HG03045 (cell line): Measurements from ENCODE around the gene MLXIP.
"Not testable (repeated sequence)": the region's sequence is repeated elsewhere in the genome, so short reads cannot be mapped to it uniquely, and the experiment has no call there.

Source experiments
- ATAC-seq: cut with Tn5 transposase; IDR thresholded peaks from one replicate; pipeline ENCODE4 v1.9.1; 2021; ENCODE audit warnings: mild to moderate bottlenecking, moderate library complexity; ENCODE audit not compliant: unreplicated experiment

MLXIP gene

DNA sequence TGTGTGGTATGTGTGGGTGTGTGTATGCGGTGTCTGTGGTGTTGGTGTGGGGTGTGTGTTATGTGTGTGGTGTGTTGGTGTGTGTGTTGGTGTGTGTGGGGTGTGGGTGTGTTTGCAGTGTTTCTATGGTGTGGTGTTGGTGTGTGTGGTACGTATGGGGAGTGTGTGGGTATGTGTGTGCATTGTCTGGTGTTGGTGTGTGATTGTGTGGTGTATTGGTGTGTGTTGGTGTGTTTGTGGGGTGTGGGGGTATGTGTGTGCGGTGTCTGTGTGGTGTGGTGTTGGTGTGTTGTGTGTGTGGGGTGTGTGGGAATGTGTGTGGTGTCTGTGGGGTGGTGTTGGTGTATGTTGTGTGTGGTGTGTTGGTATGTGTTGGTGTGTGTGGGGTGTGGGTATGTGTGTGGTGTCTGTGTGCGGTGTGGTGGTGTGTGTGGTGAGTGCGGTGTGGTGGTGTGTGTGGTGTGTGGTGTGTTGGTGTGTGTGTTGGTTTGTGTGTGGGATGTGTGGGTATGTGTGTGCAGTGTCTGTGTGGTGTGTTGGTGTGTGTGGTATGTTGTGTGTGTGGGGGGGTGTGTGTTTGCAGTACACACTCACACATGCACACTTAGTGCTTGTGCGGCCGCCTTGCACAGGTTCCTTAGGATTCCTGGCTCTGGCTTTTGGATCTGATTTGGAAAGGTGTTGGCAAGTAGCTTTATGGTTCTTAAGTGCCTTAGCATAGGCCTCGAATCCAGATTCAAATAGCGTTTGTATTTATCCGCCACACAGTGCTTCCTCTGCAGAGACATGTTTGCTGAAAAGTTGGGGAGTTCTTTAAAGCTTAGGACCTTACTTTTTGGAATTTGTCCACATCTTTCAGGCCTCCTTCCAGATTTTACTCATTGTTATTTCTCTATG is 16.4 kb downstream of the MLXIP start:
- ATAC-seq = no peak

DNA sequence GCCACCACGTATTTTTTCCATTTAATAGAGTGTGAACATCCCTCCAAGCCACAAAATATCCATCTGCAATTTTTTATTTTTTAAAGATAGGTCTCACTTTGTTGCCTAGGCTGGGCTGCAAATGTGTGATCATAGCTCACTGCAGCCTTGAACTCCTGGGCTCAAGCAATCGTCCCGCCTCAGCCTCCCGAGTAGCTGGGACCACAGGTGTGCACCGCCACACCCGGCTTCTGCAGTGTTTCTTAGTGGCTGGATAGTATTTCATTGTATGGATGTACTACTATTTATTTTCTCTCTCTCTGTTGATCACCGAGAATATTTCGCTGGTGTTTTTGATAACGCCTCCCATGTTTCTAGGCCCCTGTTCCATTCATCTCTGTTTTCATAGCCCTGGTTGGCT is 17.5 kb downstream of the MLXIP start:
- no peak for ATAC-seq

DNA sequence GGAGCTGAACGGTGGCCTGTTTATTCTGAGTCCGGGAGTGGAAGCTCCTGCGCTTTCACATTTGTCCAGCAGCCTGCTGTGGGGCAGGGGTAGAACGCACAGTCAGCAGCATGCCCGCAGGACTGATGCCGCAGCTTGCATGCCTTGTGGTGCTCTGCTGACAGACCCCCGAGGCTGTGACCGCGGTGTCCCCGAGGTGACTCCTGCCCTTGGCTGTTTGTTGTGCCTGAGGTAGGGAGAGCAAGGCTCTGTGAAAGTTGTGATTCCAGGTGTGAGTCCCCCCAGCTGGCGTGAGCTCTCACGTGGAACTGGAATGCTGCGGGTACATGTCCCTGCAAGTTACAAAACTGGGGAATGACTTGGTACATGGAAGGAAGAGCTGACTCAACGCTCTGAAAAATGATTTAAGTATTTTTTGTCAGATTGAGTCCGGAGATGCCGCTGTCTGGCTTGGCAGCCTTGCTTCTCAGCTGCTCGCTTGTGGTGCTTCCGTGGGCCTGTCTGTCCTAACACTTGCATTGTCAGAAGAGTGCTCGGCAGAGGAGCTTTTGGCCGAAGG is 18.1 kb downstream of the MLXIP start:
- ATAC-seq = no peak

DNA sequence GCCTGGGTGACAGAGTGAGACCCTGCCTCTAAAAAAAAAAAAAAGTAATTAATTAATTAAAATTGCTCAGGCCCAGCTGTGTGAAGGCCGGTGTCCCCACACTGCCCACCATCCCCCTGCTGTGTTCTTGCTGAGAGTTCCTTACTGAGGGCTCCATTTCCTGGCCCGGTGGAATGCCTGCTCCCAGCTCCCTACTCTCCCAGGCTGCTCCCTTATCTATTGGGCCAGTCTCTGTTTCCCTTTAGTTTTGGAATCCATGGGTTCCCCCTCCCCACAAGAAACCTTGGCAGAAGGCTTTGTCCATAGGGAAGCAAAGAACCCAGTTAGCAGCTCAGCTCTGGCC is 19.0 kb downstream of the MLXIP start:
- no peak for ATAC-seq

DNA sequence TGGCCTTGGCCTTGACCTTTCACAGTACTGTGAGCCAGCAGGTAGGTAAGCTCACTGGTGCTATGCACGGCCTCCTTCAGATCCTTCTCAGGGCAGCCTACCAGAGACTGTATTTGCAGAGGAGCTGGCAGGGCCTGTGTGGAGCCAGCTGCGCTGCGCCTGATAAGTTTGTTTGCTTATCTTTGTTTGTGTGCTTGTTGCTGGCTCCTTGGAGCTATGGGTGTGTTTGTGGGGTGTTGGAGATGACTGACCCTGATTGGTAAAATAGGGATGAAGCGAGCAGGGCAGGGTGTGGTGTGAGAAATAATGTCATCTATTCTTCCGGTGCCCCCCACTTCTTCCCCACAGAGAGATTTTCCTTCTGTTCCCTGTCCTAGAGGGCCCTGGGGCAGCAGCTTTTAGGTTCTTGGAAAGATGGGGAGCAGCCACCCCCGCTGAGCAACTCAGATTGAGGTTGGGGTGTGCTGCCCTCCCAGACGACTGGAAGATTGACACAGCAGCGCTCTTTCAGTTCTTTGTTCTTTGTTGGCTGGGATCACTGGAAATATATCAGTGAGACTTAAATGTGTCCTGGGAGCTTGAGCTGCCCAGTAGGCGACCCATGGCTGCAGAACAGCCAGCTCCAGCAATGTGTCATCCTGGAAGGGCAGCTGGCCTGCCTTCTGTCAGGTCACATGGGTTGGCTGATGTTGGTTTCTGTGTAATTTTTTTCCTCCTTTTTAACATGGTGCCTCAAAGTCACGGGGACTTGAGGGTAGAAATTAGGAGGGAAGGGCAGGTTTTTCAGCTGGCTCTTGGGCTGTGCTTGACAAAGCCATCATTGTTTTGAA is 19.6 kb downstream of the MLXIP start:
- no peak for ATAC-seq

DNA sequence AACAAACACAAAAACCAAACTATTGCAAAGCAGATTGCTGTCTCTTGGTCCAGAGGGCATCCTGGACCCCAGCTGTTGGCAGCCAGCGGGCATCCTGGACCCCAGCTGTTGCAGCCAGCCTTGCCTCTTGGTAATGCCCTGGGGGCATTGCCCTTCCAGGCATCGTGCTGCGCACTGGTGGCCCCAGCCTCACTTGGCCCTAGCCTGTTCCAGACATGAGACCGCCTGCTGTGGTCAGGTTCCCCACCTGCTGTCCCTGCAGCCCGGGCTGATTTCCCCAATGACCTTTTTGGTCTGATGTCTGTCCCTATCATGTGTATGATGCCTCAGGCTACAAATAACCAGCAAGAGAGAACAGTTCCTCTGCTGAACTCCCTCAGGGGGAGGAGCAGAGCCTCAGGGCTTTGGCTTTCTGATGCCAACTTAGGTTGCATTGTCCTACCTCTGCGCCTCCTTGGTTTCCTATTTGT is 20.8 kb downstream of the MLXIP start:
- no peak for ATAC-seq

DNA sequence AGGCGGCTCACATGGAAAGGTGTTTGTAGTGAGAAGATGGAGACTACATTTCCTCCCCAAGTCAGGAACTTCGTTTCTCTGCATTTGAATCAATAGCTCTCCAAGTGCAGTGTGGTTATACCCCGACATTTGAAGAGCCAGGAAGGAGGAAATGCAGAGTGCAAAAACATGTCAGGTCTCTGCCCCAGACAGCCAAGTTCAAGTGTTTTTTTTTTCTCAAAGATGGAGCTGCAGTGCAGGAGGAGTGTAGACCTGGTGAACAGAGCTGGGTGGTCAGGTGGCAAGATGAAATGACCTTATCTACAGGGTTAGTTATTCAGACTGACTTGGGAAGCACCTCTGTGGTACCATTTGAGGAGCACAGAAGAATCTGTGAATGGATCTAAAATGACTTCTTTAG is 21.3 kb downstream of the MLXIP start:
- ATAC-seq = no peak

DNA sequence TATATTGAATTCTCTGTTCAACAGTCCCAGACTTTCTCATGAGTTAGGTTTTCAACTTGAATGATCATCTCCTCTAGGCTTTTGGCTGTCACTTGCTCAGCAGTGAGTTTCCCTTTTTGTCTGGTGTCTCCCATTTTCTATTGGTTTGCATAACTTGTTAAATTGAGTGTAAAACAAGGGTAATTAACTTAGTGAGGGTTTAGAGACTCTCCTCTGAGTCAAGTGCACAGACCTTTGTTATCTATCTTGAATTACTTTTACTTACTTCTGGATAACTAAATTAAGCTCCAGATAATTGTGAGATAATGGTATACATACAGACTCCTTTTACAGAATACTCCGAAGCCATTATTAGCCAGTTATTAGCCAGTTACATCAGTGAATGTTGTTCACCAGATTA is 22.0 kb downstream of the MLXIP start:
- no peak for ATAC-seq

DNA sequence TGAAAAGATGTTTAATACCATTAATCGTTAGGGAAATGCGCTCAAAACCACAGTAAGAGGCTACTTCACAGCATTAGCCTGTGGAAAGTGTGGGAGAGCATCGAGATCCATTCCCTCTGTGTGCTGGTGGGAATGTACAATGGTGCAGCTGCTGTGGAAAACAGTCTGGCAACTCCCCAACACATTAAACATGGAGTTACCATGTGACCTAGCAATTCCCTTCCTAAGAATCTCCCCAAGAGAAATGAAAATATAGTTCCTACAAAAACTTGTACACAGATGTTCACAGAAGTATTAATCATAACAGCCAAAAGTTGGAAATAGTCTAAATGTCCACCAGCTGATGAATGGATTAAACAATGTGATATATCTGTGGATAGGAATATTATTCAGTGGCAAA is 23.8 kb downstream of the MLXIP start:
- no peak for ATAC-seq

DNA sequence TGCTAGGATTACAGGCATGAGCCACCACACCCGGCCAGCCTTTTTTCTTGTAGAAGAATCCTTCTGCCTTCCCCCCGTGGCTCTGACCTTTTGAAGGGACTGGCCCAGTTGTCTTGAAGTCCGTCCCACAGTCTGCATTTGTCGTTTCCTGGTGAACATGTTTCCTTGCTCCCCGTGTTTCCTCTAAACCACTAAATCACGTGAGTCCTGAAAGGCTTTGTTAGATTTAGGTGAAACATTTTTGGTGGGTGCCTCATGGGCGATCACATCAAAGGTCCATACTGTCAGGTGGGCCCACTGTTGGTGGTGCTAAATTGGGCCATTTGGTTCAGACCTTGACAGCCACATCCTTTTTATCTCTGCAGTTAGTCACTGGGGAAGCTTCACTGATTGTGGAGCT is 26.3 kb downstream of the MLXIP start:
- ATAC-seq = no peak

DNA sequence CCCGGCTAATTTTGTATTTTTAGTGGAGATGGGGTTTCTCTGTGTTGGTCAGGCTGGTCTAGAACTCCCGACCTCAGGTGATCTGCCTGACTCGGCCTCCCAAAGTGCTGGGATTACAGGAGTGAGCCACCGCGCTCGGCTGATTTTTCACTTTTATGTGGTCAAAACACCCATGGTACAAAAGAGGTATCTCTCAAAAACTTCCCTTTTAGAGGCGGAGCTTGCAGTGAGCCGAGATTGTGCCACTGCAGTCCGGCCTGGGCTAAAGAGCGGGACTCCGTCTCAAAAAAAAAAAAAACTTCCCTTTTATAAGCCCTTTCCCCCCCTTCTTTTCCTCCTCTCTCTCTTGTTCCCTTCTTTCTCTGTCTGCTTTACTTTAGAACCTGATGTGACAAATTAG is 26.9 kb downstream of the MLXIP start:
- not testable (repeated sequence) for ATAC-seq

DNA sequence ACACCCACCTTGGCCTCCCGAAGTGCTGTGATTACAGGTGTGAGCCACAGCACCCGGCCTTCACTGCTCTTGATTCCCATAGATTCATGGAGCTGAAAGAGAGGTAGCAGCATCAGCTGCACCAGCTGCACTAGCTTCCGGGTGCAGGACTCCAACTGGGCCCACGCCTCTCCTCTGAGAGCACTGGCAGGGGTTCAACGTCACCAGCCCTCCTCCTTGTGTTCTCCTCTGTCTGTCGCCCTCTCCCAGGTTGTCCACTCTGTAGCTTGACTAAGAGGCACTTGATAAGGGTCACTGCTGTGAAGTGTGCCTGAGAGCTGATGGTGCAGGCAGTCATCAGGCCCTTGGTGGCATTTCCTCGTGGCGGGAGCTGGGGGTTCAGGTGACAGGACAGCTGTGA is 28.3 kb downstream of the MLXIP start:
- ATAC-seq = no peak

DNA sequence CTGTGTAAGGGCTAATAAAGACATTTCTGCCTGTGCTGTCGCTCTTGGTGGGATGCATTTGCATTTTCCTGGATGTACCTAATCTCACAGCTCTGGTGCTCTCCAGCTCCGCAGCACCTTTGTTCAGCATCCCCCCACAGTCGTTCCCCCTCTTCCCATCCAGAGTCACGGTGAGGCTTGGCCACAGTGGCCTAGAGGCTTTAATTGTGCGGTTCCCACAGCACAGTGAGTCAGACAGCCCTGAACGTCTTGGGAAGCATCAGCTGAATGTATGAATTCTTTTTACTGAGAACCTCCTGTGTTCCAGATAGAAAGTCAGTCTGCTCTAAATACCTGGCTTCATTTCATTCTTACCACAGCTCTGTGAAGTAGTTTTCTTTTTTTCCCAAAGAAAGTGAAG is 28.7 kb downstream of the MLXIP start:
- ATAC-seq = no peak

DNA sequence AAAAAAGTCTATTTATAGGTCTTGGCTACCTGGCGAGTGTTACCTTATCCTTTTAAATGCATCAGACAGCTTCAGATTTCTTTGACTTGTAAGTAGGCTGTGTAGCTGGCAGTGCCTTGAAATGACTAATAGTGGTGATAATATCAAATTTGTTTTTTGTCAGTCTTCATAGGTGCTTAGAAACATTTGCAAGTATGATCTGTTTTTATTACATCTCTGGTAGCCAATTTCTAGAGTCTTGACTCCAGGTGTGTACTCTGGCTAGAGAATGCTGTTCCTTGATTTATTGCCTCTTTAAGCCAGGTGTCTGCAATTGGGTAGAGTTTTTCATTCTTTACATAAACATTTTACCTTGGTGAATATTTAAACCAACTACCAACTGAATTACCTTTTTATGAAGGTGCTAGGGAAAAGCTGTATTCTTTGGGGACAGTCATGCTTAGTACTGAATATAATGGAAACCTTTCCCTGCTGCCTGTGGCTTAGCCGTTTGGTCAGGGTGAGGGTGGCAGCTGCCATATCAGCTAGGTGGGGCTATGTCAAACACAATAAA is 32.6 kb downstream of the MLXIP start:
- ATAC-seq = no peak

DNA sequence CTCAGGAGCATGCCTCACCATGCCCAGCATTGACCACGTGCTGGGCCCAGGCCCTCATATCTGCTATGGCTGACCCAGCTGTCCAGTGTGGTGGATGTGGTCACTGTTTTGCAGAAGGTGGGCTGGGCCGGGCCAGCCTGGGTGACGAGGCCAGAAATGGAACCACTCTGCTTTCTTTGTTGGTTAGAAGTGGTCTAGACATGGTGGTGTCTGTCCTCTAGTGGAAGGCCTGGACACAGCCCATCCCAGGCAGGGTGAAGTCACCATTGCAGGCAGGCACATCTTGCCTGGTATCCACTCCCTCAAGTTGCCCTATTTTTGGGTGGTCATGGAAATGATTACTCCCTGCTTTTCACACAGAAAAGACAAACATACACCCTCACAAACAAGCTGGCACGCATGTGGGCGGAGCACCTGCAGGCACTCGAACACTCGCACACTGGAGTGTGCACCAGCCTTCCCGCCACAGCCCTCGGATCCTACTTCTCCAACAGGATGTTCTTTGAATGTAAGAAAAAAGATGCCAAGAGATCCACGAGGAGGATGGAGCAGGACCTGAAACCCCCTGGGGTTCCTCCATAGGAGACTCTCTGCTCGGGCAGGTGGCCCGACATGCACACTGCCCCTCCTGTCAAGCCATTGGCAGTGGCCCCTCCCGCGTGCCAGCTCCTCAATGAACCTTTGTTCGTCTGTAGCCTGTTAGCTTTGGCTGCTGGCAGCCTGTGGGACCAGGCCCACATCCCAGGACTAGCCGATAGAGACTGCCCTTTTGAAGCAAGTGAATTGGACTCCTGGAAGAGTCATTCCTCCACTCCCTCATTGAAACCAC is 38.4 kb downstream of the MLXIP start:
- ATAC-seq = no peak

DNA sequence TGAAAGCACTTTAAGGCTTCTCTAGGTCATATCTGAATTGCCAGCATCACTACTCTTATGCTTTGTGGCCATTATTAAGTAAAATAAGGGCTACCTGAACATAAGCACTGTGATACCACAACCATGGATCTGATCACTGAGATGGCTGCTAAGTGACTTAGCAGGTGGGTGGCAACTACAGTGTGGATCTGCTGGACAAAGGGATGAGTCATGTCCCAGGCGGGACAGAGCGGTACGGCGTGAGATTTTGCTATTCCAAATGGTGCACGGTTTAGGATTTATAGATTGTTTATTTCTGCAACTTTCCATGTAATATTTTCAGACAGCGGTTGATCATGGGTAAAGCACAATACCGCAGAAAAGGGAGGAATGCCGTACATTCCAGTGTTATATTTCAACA is 39.4 kb downstream of the MLXIP start:
- no peak for ATAC-seq

DNA sequence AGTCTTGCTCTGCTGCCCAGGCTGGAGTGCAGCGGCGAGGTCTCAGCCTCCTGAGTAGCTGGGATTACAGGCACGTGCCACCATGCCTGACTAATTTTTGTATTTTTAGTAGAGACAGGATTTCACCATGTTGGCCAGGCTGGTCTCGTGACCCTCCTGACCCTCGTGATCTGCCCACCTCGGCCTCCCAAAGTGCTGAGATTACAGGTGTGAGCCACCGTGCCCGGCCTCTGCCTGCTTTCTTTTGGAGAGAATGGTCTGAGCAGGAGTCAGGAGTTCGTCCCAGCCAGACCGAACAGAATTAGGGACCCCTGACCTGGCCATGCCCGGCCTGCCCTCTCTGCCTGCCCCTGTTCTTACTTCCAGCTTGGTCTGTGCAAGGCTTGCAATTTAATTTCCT is 42.8 kb downstream of the MLXIP start:
- not testable (repeated sequence) for ATAC-seq

DNA sequence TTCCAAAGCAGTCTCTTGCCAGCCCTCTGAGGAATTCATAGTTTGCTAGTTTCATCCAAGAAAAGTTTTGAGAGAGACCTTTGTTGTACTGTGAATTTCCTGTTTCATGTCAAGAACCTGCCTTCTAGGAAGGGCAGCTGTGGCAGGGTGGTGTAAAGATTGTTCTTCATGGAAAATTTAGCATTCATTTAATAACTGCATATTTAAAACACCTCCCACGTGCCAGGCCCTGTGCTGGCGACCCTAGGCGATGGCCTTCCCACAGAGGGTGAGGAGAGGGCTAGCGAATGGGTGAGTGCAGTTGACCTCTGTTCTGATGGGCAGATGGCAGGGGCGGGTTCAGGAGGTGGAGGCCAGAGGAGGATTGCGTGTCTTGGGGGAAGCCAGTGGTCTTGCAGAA is 43.2 kb downstream of the MLXIP start:
- no peak for ATAC-seq

DNA sequence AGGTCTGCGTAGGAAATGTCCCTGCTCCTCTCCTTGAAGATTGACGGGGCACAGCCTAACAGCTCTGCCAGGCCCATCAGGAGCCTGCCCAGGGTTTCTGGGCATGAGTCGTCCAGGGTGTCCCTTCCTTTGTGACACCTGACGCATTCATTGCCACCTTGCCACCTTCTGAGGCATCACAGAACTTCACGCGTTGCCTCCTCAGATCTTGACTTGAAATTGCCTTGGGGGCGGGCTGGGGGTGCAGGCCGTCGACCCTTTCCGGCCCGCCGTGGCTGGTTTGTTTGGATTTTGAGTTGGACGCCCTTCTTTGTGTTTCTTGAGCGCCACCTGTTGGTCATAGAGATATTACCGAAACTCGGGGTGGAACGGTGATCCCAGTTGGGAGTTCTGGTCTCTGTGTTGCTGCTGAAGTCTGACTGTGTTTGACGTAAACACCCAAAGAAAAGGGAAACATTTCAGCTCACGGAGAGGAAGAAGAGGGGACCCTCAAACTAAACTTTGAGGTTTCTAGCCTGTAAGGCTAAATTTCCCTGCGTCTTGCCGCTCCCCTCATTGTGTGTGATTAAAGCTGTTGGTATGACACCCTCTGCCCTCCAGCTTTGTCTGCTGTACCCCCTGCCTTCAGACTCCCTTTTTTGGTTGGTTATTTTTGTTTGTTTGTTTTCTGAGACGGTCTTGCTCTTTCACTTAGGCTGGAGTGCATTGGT is 44.6 kb downstream of the MLXIP start:
- ATAC-seq = no peak

DNA sequence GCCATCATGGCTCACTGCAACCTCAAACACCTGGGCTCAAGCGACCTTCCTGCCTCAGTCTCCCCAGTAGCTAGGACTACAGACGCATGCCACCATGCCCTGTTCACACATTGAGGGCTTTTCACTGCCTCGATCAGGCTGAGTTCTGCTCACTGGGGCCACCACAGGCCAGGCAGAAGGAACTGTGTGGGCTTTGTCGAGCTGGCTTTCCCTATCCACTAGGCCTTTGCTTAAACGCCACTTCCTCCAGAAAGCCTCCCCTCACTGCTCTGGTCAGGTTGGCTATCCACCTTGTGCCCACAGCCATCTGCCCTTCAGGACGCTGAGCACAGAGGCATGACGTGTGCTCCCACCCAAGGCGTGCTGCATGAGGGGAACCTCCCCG is 45.2 kb downstream of the MLXIP start:
- ATAC-seq = no peak
